HG02943 (cell line): ENCODE measurements around the gene ATOH7.
"Not testable (repeated sequence)": the region's sequence is repeated elsewhere in the genome, so short reads cannot be mapped to it uniquely, and the experiment has no call there.

Source experiments
- ATAC-seq: cut with Tn5 transposase; IDR thresholded peaks from one replicate; pipeline ENCODE4 v1.9.1; 2021; ENCODE audit warnings: mild to moderate bottlenecking, low read depth, moderate library complexity; ENCODE audit not compliant: unreplicated experiment

The ATOH7 gene

DNA sequence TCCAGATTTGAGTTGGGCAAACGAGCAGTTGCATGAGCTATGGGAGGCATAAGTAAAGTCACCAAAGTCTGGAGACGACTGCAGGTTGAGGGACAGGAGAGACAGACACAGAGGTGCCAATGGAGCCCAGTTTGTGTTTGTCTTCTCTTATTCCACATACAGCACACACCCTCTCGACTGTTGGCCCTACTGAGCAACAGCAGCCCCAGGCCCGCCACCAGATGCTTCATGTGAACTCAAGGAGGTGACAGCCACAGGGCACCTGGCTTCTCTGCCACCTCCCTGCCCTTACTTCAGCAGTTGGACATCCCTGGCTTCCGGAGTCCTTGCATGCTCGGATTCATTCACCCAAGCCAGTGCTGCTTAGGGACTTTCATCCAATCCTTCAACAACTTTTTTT lies 6.5 kb upstream of the ATOH7 start:
- no peak for ATAC-seq

DNA sequence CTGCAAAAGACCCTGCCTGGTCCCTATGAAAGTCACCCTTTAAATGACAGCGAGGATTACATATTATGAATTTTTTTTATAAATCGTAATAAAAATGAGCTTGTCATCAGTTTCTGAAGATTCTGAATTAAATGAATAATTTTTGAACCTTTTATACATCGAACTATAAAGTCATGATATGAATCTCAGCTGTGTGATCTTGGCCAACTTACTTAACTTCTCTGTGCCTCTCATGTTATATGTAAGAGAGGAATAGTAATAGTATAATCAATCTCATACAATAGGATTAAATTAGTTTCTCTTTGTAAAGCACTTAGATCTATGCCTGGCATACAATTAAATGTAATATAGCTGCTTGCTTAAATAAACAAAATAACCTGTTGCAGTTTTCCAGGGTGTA lies 5.3 kb upstream of the ATOH7 start:
- ATAC-seq = no peak

GRCh38 chr10:68235581-68235980 lies 3.7 kb upstream of the ATOH7 start:
- no peak for ATAC-seq

DNA sequence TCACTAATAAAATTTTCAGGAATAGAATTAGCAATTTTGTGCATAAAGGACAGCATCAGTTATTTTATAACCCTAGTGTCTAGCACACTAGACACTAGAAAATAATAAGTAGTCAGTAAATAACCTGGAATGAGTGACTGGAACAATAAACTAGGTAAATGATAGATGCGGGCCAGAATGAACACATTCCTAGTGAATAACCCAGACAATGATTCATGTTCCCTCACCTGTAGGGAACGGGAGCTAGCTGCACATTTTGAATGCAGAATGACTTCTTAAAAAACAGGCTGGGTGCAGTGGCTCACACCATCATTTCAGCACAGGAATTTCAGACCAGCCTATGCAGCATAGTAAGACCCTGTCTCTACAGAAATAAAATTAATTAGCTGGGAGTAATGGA lies 3.2 kb upstream of the ATOH7 start:
- ATAC-seq = no peak

GRCh38 chr10:68233046-68233445 lies 1.1 kb upstream of the ATOH7 start:
- no peak for ATAC-seq

DNA sequence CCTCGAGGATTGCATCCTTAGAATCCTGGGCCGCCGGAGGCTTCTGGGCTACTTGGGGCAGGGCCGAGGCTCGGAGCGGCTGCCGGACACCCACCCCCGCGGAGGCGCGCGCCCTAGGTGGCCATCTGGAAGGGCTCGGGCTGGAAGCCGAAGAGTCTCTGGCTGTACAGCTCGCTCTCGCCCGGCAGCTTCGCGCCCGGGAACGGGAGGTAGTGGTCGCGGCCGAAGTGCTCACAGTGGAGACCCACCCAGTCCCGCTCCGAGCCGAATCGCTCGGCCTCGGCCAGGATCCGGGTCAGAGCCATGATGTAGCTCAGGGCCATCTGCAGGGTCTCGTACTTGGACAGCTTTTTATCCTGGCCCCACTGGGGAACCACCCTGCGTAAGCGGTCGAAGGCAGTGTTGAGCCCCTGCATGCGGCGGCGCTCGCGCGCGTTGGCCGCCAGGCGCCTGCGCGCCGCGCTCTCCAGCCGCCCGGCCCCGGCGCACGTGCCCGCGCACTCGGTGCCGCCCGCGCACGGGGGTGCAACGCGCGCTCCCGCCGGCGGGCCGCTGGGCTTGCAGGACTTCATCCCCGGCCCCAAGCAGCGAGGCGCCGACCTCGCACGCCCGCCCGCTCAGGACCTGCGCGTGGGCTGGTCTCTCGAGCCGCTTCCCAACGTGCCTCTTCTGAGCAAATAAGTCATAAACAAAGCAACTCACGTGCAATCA lies 652 bp downstream of the ATOH7 start:
- ATAC-seq = peak; percentile 83

DNA sequence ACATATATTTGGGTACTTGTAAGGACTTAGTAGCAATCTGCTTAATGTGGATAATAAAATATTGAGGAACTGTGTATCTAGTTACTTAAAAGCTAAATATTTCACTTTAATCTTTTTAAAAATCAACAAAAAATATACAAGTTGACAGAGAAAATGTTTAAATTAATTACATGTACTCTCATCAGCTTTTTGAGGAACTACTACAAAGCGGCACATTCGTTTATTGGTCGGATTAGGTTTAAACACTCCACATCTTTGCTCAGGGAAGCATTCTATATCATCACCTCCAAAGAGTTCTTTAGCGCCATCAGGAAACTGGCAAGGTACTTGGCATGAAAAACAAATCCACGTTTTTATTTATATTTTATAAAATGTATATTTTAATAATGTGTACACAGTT lies 1.6 kb downstream of the ATOH7 start:
- no peak for ATAC-seq

GRCh38 chr10:68224810-68225209 lies 7.1 kb downstream of the ATOH7 start:
- no peak for ATAC-seq

GRCh38 chr10:68223535-68224165 lies 8.3 kb downstream of the ATOH7 start:
- ATAC-seq = no peak

DNA sequence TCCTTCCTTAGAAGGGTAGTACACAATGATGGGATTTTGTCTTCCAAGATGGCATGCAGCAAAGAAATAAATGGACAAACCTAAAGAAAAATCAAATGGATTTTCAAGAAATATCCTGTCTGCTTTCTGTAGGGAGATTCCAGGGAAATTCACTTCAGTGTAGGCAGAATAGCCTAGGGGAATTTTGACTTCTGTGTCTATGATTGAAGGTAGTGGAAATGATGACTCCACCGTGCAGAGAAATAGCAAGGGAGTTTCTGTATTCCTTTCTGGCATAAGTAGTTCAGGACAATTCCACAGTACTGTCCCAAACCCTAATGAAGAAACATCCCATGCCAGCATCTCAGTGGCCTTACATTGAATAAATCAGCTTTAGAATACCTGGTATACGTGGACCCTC lies 9.5 kb downstream of the ATOH7 start:
- no peak for ATAC-seq

- ATAC-seq = no peak
These were observed 10.7 kb downstream of the ATOH7 start for GRCh38 chr10:68221196-68221595.

- no peak for ATAC-seq
These were observed 13.1 kb downstream of the ATOH7 start for GRCh38 chr10:68218786-68219185.

GRCh38 chr10:68212721-68213352 lies 19.1 kb downstream of the ATOH7 start:
- no peak for ATAC-seq

DNA sequence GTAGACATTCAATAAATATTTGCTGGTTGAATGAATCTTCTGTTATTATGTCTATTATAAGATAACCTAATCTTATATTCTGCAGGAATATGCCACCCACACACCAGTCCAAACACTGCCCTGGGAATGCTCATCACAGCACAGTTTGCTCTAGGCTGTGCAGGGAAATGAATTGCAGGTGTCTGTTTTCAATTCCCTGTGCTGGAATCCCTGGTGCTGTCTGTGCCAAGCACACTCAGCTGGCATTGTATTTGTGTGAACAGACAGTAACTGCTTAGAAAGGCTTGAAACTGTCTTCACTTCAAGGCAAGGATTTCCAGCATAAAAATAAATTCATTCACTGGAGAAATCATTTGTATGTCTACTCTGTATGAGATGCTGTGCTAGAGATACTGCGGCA lies 20.2 kb downstream of the ATOH7 start:
- no peak for ATAC-seq

DNA sequence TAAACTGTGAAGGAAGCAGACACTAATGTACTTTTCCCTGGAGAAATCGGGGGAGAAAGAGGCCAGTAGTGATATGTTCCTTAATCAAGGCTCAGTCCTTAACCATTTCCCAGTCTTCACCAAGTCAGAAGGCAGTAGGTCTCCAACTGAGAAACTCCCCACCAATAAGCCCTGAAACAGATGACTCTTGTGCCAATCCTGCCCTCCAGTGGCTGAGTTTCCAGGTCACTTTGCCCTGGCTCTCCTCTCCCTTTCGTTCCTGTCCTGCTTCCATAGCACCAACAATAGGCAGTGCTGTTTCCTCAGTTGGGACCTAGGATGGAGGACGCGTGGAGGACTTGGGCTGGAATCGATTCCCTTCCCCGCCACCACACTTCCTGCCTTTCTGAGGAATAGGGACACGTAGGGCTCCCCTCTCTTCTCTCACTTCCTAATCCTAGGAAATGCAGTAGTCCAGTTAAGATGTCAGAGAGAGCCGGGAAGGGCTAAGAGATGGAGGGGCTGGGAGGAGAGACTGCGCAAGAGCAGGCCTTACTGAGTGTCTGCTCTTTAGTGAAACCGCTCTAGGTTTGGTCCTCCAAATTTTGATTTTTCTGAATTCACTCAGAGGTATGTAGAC lies 23.4 kb downstream of the ATOH7 start:
- ATAC-seq = no peak

DNA sequence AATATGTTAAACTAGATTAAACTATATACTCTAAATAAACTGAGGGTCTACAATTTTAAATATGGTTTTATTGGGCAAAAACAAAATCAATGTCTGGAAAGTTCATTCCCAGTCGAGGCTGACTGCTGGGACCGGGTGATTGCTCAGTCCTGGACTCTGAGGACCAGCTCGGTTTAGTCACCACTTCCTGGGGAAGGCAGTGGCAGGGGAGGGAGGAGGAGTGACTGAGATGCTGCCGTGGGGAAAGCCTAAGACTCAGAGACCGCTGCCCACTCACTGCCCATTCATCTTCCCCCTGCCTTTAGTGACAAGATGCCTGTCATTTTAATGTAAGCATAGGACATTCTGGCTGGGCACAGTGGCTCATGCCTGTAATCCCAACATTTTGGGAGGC lies 29.0 kb downstream of the ATOH7 start:
- ATAC-seq = no peak

DNA sequence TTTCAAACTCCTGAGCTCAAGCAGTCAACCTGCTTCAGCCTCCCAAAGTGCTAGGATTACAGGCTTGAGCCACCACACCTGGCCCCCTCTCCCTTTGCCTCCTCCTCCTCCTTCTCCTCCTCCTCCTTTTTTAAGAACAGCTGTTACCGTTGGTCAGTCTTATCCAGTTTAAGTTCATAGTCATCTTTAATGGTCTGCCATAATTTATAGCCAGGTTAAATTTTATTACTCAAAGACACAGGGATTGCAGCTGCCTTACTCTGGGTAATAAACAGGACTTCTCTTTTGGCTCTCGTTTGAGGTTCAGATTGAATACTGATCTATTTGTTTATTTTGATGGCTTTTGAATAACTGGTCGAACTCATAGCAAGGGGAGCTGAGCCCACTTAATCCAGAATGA lies 35.2 kb downstream of the ATOH7 start:
- no peak for ATAC-seq

DNA sequence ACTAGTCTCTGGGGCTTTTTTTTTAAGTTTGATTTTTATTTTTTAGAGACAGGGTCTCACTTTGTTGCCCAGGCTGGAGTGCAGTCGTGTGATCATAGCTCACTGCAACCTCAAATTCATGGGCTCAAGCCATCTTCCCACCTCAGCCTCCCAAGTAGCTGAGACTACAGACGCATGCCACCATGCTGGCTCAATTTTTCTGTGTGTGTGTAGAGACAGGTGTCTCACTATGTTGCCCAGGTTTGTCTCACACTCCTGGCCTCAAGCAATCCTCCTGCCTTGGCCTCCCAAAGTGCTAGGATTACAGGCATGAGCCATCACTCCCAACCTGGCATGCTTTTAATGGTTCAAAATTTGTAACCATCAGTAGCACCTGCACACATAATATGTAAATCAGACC lies 36.1 kb downstream of the ATOH7 start:
- not testable (repeated sequence) for ATAC-seq

DNA sequence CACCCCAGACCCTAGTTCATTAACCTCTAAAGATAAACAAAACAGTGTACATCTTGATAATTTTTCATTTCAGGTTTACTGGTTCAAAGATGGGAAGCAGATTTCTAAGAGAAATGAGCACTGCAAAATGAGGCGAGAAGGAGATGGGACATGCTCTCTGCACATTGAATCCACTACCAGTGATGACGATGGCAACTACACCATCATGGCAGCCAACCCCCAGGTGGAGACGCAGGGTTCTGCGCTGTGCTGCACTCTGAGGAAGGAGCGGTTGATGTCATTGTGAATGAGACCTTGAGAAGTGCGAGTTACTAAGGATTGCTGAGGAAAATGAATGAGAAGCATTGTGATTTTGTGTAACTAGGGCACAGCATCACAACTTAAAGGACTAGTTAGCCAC lies 37.6 kb downstream of the ATOH7 start:
- no peak for ATAC-seq

DNA sequence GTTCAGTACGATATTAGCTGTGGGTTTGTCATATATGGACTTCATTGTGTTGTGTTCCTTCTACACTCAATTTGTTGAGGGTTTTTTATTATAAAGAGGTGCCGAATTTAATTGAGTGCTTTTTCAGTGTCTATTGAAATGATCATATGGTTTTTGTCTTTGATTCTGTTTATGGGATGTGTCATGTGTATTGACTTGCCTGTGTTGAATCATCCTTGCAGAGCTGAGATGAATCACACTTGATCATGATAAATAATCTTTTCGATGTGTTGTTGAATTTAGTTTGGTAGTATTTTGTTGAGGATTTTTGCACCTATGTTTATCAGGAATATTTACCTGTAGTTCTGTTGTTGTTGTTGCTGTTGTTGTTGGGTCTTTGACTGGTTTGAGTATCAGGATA lies 39.8 kb downstream of the ATOH7 start:
- ATAC-seq = no peak

DNA sequence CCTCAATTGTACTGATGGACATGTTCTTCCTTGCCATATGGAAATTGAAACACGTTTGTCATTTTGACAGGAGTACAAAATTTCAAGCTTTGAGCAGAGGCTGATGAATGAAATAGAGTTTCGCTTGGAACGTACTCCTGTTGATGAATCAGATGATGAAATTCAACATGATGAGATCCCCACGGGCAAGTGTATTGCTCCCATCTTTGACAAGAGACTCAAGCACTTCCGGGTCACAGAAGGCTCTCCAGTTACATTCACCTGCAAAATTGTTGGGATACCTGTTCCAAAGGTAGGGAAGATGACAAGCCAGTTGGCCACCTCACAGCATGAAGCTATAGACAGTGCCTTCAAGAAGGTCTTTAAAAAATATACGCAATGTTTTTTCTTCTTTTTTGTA lies 43.1 kb downstream of the ATOH7 start:
- no peak for ATAC-seq

GRCh38 chr10:68185085-68185484 lies 46.8 kb downstream of the ATOH7 start:
- ATAC-seq = no peak
